Omental fat pad (tissue), 4 donors: ENCODE measurements around the gene TRMT1L. TPM values are rescaled to one million over a fixed set of nuclear protein-coding genes. Genes with fewer than 3 reads are reported as not detected.

ENCODE experiments used
- ATAC-seq: fragments of 150-250 bp; one replicate; pipeline ENCODE4 v1.9.1; 2016; ENCODE audit warnings: mild to moderate bottlenecking, moderate library complexity; ENCODE audit not compliant: low FRiP score
- DNase-seq: peaks from one replicate; pipeline ENCODE4 v3.0.0-alpha.2; 2019; ENCODE audit warnings: low spot score
- total RNA-seq, 4 donors: library from RNA; depleted of rRNA; stranded (reverse); fragments of >200 nt; gene quantifications; one replicate each; pipeline ENCODE4 v1.1.0, GENCODE V29; 2016
- TF ChIP-seq, protein P1 (sequence below), 3 donors: fragments of 450-650 bp; IDR thresholded peaks; one replicate each; pipeline ENCODE4 v1.5.1; 2016 to 2017; ENCODE audit warnings: antibody characterized with exemption in 3 of 3, mild to moderate bottlenecking in 3 of 3, moderate library complexity in 2 of 3

Gene TRMT1L
- total RNA-seq, 4 donors from 2014 or later, result 7.2 to 15.1 (median 12.4) TPM

DNA sequence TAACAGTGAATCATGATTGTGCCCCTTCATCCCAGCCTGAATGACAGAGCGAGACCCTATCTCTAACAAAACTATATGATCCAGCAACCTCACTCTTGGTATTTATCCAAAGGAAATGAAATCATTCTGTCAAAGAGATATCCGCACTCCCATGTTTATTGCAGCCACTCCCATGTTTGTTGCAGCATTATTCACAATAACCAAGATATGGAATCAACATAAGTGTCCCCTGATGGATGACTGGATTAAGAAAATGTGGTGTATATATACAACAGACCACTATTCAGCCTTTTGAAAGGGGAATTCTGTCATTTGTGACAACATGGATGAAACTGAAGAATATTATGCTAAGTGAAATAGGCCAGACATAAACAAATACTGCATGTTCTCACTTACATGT is 44.4 kb downstream of the TRMT1L start:
- TF ChIP-seq, protein P1, sequence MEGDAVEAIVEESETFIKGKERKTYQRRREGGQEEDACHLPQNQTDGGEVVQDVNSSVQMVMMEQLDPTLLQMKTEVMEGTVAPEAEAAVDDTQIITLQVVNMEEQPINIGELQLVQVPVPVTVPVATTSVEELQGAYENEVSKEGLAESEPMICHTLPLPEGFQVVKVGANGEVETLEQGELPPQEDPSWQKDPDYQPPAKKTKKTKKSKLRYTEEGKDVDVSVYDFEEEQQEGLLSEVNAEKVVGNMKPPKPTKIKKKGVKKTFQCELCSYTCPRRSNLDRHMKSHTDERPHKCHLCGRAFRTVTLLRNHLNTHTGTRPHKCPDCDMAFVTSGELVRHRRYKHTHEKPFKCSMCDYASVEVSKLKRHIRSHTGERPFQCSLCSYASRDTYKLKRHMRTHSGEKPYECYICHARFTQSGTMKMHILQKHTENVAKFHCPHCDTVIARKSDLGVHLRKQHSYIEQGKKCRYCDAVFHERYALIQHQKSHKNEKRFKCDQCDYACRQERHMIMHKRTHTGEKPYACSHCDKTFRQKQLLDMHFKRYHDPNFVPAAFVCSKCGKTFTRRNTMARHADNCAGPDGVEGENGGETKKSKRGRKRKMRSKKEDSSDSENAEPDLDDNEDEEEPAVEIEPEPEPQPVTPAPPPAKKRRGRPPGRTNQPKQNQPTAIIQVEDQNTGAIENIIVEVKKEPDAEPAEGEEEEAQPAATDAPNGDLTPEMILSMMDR (IDR thresholded peaks at IDR 0.05), result no peak
- ATAC-seq (no peak), DNase-seq (no peak)

DNA sequence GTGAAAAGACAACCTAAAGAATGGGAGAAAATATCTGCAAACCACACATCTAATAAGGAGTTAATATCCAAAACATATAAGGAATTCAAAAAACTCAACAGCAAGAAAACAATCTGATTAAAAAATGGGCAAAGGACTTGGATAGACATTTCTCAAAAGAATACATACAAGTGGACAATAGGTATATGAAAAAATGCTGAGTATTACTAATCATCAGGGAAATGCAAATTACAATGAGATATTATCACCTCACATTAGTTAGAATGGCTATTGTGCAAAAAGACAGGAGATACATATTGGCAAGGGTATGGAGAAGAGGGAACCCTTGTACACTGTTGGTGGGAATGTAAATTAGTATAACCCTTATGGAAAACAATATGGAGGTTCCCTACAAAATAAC is 44.9 kb downstream of the TRMT1L start:
- DNase-seq (no peak), ATAC-seq (no peak)
- TF ChIP-seq, protein P1 (IDR thresholded peaks at IDR 0.05), result no peak

DNA sequence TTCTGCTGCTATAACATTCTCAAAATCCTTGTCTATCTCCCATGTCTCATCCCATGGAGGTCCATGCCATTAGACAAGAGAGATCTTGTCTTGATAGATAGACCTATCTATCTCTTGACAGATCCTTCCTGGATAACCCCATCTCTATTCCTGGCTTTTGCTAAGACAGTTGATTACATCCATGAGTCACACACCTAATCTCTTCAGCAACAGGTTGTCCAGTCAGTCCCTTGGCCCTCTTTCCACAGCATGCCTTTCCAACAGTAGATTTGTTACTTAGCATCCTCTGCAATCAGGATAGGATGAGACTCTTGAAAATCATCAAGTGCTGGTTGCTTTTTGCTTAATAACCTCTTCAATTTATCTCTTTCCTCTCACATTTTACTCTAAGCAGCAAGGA is 46.6 kb downstream of the TRMT1L start:
- DNase-seq (no peak), ATAC-seq (no peak)
- TF ChIP-seq, protein P1 (IDR thresholded peaks at IDR 0.05), result no peak

DNA sequence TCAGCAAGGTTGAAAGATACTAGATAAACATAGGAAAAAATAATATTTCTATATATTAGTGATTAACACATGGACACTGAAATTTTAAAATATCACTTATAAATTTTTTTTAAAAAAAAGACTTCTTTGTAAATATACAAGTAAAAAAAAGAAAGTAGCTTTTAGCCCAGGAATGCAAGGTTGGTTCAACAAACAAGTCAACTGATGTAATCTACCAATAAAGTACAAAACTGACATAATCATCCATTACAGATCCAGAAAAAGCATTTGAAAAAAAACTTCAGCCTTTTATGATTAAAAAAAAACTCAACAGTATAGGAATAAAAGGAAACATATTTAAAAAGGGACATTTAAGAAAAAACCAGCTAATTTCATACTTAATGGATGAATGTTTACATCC is 48.4 kb downstream of the TRMT1L start:
- no peak for ATAC-seq

DNA sequence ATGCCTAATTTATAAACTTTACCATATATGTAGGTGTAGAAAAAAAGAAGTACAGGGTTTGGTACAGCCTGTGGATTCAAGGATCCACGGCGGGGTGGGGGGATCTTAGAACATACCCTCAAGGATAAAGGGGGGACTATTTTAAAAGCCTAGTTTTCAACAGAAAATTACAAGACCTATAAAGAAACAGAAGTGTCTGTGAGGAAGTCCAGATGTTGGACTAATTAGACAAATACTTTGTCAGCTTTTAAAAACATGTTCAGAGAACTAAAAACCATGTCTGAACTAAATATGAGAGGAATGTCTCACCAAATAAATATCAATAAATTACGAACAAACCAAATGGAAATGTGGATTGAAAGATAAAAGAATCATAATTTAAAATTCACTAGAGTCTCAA is 51.6 kb downstream of the TRMT1L start:
- DNase-seq (no peak), ATAC-seq (no peak)
- TF ChIP-seq, protein P1 (IDR thresholded peaks at IDR 0.05), result no peak

More for the DNA sequence above, 48.4 kb downstream of the TRMT1L start:
- no peak for DNase-seq
- TF ChIP-seq, protein P1 (IDR thresholded peaks at IDR 0.05), result no peak

DNA sequence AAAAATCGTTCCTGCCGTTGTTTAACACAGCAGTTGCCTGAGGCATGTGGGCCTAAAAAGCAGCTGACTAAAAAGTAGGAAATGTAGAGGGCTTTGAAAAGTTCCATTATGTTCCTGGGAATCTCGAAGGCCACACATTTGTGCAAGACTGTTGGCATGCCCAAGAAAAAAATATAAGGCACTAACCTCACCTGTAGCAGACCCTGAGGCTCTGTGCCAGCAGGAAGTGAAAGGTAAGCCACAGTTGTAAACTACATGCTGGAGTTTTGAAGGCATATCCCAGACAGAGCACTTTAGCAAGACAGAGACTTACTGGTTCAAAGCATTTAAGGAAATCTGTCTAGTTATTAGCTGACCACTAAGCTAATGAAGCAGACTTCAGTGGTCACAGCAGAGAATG is 52.7 kb downstream of the TRMT1L start:
- DNase-seq (no peak), ATAC-seq (no peak)
- TF ChIP-seq, protein P1 (IDR thresholded peaks at IDR 0.05), result no peak

DNA sequence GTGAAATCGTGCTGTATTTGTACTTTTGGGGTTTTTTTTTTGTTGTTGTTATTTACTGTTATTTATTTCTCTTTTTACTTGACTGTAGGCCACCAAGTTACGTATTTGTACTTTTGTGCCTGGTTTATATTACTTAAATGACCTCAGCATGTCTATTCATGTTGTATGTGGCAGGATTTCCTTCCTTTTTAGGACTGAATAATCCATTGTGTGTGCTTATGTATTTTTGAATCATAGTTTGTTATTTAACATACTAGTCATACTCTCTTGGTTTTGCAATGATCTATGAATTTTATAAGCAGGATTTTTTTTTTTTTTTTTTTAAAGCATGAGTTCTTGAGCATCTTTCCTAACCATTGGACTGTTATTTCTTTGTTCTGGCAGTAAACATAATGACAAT is 60.2 kb downstream of the TRMT1L start:
- DNase-seq, result no peak
- ATAC-seq, result no peak
- TF ChIP-seq, protein P1 (IDR thresholded peaks at IDR 0.05), result no peak
